Lung (tissue), 12 donors: ENCODE data around the gene ITGB1BP1. TPM values are rescaled to one million over a fixed set of nuclear protein-coding genes. Genes with fewer than 3 reads are reported as not detected.

Experiments
- ATAC-seq: fragments of 200-7000 bp; cut with Tn5 transposase; one replicate; pipeline ENCODE4 v1.9.1; 2020; ENCODE audit warnings: moderate number of reproducible peaks; ENCODE audit not compliant: insufficient read depth, low FRiP score
- DNase-seq, 3 donors: peaks; one replicate each; pipeline ENCODE4 v3.0.0-alpha.2; 2013 to 2017
- H3K27ac ChIP-seq, 2 donors: one replicate each; pipeline ENCODE4 v1.5.1; 2013; ENCODE audit warnings: mild to moderate bottlenecking in 2 of 2, moderate library complexity in 2 of 2, control low read depth in 1 of 2, inconsistent platforms in 1 of 2, low read depth in 1 of 2, low read length in 1 of 2
- H3K27me3 ChIP-seq, 3 donors: one replicate each; pipeline ENCODE4 v1.5.1; 2013; ENCODE audit warnings: low read length in 2 of 3; ENCODE audit not compliant: control insufficient read depth in 3 of 3, insufficient read depth in 3 of 3
- H3K36me3 ChIP-seq, 4 donors: one replicate each; pipeline ENCODE4 v1.5.1; 2013; ENCODE audit warnings: low read length in 4 of 4, mild to moderate bottlenecking in 1 of 4, moderate library complexity in 1 of 4; ENCODE audit not compliant: control insufficient read depth in 4 of 4, insufficient read depth in 4 of 4
- H3K4me1 ChIP-seq, 5 donors: one replicate each; pipeline ENCODE4 v1.5.1; 2013; ENCODE audit warnings: low read length in 5 of 5, mild to moderate bottlenecking in 2 of 5, moderate library complexity in 1 of 5; ENCODE audit not compliant: control insufficient read depth in 5 of 5, insufficient read depth in 5 of 5
- H3K4me3 ChIP-seq: one replicate; pipeline ENCODE4 v1.5.1; 2013; ENCODE audit warnings: mild to moderate bottlenecking, control low read depth, moderate library complexity
- H3K9ac ChIP-seq, 2 donors: one replicate each; pipeline ENCODE4 v1.5.1; 2013; ENCODE audit warnings: low read length in 2 of 2, control low read depth in 1 of 2; ENCODE audit not compliant: insufficient read depth in 1 of 2
- H3K9me3 ChIP-seq, 4 donors: one replicate each; pipeline ENCODE4 v1.5.1; 2013; ENCODE audit warnings: low read length in 3 of 4, mild to moderate bottlenecking in 1 of 4, moderate library complexity in 1 of 4; ENCODE audit not compliant: control insufficient read depth in 4 of 4, insufficient read depth in 3 of 4
- whole genome bisulfite sequencing, 2 donors: extraction: QIAGEN DNeasy Blood & Tissue Kit; methylation state at CpG; one replicate each; pipeline ENCODE4 v1.1.7; 2013; 5-methylcytosine and 5-hydroxymethylcytosine counted together
- polyA plus RNA-seq, 2 donors: library from polyadenylated mRNA; stranded (reverse); fragments of 200-250 nt; gene quantifications; one replicate each; pipeline ENCODE4 v1.2.1, GENCODE V29; 2013
- total RNA-seq, 2 donors: library from RNA; depleted of rRNA in 1 of 2; stranded (reverse); fragments of >200 nt in 1 of 2; gene quantifications; one replicate each; pipeline ENCODE4 v1.2.1, GENCODE V29; 2014 to 2021
- TF ChIP-seq, protein P1 (sequence below): IDR thresholded peaks from 2 replicates; pipeline ENCODE4 v1.5.1; 2012; ENCODE audit warnings: mild to moderate bottlenecking; ENCODE audit errors: control extremely low read depth, extremely low read depth
- donor health status: control.
- donor health status: control.
- donor health status: Bipolar disorder and iron deficiency.
- donor health status: healthy.
- donor health status: DM: yes; HTN: yes; CAD: no.

The ITGB1BP1 gene
- total and polyA plus RNA-seq, 4 donors: 32.4 to 100 (median 62.6) TPM

DNA sequence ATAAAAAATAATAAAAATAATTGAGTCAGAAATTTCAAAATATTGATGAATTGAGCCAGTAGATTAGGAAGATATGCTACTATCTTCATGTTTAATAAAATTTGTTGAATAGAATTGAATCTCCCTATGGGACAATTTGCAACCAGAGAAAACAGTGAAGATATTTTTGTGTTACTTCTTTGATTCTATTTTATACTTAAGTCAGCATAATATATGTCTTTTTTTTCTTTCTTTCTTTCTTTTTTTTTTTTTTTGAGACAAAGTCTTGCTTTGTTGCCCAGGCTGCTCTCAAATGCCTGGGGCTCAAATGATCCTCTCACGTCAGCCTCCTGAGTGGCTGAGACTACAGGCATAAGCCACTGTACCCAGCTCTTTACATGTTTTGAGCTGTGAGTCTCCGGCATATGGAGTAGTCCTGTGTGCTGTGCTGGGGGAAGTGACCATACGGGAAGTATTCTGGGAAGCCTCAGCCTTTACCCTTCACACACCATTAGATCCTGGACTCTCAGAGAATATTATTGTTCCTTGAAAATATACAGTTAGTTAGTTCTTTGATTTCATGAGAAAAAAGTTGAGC lies 37.2 kb upstream of the ITGB1BP1 start:
- TF ChIP-seq, protein P1, sequence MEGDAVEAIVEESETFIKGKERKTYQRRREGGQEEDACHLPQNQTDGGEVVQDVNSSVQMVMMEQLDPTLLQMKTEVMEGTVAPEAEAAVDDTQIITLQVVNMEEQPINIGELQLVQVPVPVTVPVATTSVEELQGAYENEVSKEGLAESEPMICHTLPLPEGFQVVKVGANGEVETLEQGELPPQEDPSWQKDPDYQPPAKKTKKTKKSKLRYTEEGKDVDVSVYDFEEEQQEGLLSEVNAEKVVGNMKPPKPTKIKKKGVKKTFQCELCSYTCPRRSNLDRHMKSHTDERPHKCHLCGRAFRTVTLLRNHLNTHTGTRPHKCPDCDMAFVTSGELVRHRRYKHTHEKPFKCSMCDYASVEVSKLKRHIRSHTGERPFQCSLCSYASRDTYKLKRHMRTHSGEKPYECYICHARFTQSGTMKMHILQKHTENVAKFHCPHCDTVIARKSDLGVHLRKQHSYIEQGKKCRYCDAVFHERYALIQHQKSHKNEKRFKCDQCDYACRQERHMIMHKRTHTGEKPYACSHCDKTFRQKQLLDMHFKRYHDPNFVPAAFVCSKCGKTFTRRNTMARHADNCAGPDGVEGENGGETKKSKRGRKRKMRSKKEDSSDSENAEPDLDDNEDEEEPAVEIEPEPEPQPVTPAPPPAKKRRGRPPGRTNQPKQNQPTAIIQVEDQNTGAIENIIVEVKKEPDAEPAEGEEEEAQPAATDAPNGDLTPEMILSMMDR: no peak
- Histone ChIP-seq H3K4me1 (peaks cover 0 to 2% (median 0%) of the 10 kb centered on the region in 5 donors), H3K9me3 (no peaks in the 10 kb centered on the region), H3K36me3 (peaks cover 7 to 14% (median 10%) of the 10 kb centered on the region in 4 donors), H3K9ac (no peak overlapping the region), H3K27me3 (no peaks in the 10 kb centered on the region), H3K27ac (no peak overlapping the region), H3K4me3 (no peak overlapping the region)
- 97 to 99% methylated on average over 3 of the region's 3 CpGs for WGBS, 2 donors
- ATAC-seq: no peak
- DNase-seq: no peak

DNA sequence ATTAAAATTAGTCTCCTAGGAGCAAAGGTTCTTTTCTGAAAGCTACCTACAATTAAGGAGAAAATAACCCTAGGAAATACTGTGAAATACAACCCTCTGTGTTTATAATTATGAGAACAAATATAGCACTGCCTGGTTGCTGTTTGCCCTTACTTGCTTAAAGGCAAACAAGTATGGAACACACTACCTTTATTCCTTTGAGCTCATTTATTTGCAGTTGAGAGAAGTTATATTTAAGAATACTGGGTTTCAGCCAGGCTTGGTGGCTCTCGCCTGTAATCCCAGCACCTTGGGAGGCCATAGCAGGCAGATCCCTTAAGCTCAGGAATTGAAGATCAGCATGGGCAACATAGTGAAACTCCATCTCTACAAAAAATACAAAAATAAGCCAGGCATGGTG lies 27.9 kb upstream of the ITGB1BP1 start:
- H3K9ac ChIP-seq: no peak overlapping the region
- no peak overlapping the region for H3K4me3 ChIP-seq
- H3K27ac ChIP-seq: no peak overlapping the region
- no peaks in the 10 kb centered on the region for H3K4me1 ChIP-seq
- H3K27me3 ChIP-seq: no peaks in the 10 kb centered on the region
- no peaks in the 10 kb centered on the region for H3K9me3 ChIP-seq
- TF ChIP-seq, protein P1: no peak
- no peak for ATAC-seq
- H3K36me3 ChIP-seq: peaks cover 3 to 28% (median 8%) of the 10 kb centered on the region in 4 donors
- no peak for DNase-seq
- 96 to 100% methylated on average over 1 of the region's 1 CpG for WGBS, 2 donors

DNA sequence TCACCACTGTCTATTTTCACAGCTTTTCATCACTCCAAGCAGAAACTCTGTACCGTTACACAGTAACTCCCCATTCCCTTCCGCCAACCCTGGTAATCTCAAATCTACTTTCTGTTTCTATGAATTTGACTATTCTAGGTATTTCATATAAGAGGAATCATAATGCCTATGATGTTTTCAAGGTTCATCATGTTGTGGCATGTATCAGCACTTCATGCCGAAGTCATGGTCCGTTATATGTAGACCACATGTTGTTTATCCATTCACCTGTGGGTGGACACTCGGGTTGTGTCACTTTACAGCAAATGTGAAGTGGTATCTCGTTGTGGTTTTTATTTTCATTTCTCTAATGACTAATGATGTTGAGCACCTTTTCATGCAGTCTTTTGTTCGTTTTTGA lies 21.8 kb upstream of the ITGB1BP1 start:
- H3K9ac ChIP-seq: no peak overlapping the region
- no peaks in the 10 kb centered on the region for H3K9me3 ChIP-seq
- no peaks in the 10 kb centered on the region for H3K27me3 ChIP-seq
- DNase-seq (no peak), ATAC-seq (no peak)
- no peak overlapping the region for H3K4me3 ChIP-seq
- TF ChIP-seq, protein P1: no peak
- WGBS, 2 donors: 87 to 88% methylated on average over 7 of the region's 7 CpGs
- H3K27ac ChIP-seq: no peak overlapping the region
- H3K36me3 ChIP-seq: peaks cover 18 to 33% (median 28%) of the 10 kb centered on the region in 4 donors
- H3K4me1 ChIP-seq: no peaks in the 10 kb centered on the region

DNA sequence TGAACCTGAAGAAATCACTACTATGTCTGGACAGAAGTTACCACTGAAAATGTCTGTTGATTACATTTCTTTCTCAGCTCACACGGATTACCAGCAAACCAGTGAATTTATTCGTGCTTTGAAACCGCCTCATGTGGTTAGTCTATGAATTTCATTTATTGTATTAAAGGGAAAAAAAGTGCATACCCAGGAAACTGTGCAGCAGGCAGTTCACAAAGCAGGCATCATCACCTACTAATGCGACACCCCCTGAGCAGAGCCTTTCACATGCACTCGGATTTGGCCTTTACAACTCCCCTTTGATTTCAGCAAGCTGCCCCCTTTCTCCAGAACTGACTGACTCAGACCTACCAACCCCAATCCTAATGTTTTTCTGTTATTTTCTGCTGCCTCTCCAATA lies 20.2 kb upstream of the ITGB1BP1 start:
- TF ChIP-seq, protein P1: no peak
- ATAC-seq (no peak), DNase-seq (no peak)
- Histone ChIP-seq H3K36me3 (peaks cover 18 to 37% (median 30%) of the 10 kb centered on the region in 4 donors), H3K27ac (no peak overlapping the region), H3K27me3 (no peaks in the 10 kb centered on the region), H3K4me1 (no peaks in the 10 kb centered on the region), H3K4me3 (no peak overlapping the region), H3K9me3 (no peaks in the 10 kb centered on the region), H3K9ac (no peak overlapping the region)
- WGBS, 2 donors: 90 to 98% methylated on average over 5 of the region's 5 CpGs
